ENCODE measurements around the gene GBP4.

- TF ChIP-seq CTCF (IDR thresholded peaks at IDR 0.05 in 4 of 5, conservative IDR thresholded peaks at IDR 0.05 in 1 of 5) (no peak), POLR2A (IDR thresholded peaks at IDR 0.05) (no peak)
Observed at GRCh38 chr1:89143484-89143883, 55.3 kb downstream of the GBP4 start.
